HG03196 (cell line): Measurements from ENCODE around the gene TSHZ1.
"Not testable (repeated sequence)": the region's sequence is repeated elsewhere in the genome, so short reads cannot be mapped to it uniquely, and the experiment has no call there.

ENCODE experiments used
- ATAC-seq: cut with Tn5 transposase; IDR thresholded peaks from one replicate; pipeline ENCODE4 v1.9.1; 2021; ENCODE audit not compliant: unreplicated experiment

Gene TSHZ1

GRCh38 chr18:75304678-75305557, 94.3 kb downstream of the TSHZ1 start:
- ATAC-seq, result no peak

GRCh38 chr18:75305984-75306383, 95.4 kb downstream of the TSHZ1 start:
- no peak for ATAC-seq

GRCh38 chr18:75307530-75307929, 96.9 kb downstream of the TSHZ1 start:
- no peak for ATAC-seq

- no peak for ATAC-seq
Observed at GRCh38 chr18:75309564-75309963, 99.0 kb downstream of the TSHZ1 start.

- no peak for ATAC-seq
Observed at GRCh38 chr18:75314117-75314516, 103.5 kb downstream of the TSHZ1 start.

GRCh38 chr18:75314606-75315005, 104.0 kb downstream of the TSHZ1 start:
- no peak for ATAC-seq

- ATAC-seq, result no peak
Observed at GRCh38 chr18:75316223-75316622, 105.6 kb downstream of the TSHZ1 start.

- no peak for ATAC-seq
Observed at GRCh38 chr18:75316826-75317225, 106.2 kb downstream of the TSHZ1 start.

- no peak for ATAC-seq
Observed at GRCh38 chr18:75317300-75317699, 106.7 kb downstream of the TSHZ1 start.

GRCh38 chr18:75317703-75318102, 107.1 kb downstream of the TSHZ1 start:
- no peak for ATAC-seq

GRCh38 chr18:75319905-75320304, 109.3 kb downstream of the TSHZ1 start:
- no peak for ATAC-seq

GRCh38 chr18:75320506-75320905, 109.9 kb downstream of the TSHZ1 start:
- no peak for ATAC-seq

GRCh38 chr18:75321431-75321830, 110.8 kb downstream of the TSHZ1 start:
- no peak for ATAC-seq

GRCh38 chr18:75322206-75322605, 111.6 kb downstream of the TSHZ1 start:
- ATAC-seq, result no peak

- no peak for ATAC-seq
Observed at GRCh38 chr18:75323821-75324585, 113.4 kb downstream of the TSHZ1 start.

- ATAC-seq, result no peak
Observed at GRCh38 chr18:75324686-75325257, 114.2 kb downstream of the TSHZ1 start.

GRCh38 chr18:75329753-75330152, 119.2 kb downstream of the TSHZ1 start:
- ATAC-seq, result not testable (repeated sequence)

- no peak for ATAC-seq
Observed at GRCh38 chr18:75330308-75330707, 119.7 kb downstream of the TSHZ1 start.

- ATAC-seq, result no peak
Observed at GRCh38 chr18:75334869-75335268, 124.3 kb downstream of the TSHZ1 start.

- ATAC-seq, result no peak
Observed at GRCh38 chr18:75335511-75335910, 124.9 kb downstream of the TSHZ1 start.

- no peak for ATAC-seq
Observed at GRCh38 chr18:75336767-75337166, 126.2 kb downstream of the TSHZ1 start.

GRCh38 chr18:75337348-75337747, 126.8 kb downstream of the TSHZ1 start:
- no peak for ATAC-seq
